Heart left ventricle (tissue), 16 donors: Measurements from ENCODE around the gene TH. TPM values are rescaled to one million over a fixed set of nuclear protein-coding genes. Genes with fewer than 3 reads are reported as not detected.
A peak's percentile ranks its signal among the peaks of the same experiment; 100 is the strongest.

Source experiments
- ATAC-seq, 4 donors: fragments of 200-7000 bp; cut with Tn5 transposase; one replicate each; pipeline ENCODE4 v1.9.1; 2020 to 2022; ENCODE audit warnings: moderate library complexity in 4 of 4, mild to moderate bottlenecking in 3 of 4, moderate number of reproducible peaks in 1 of 4
- DNase-seq, 5 donors: peaks; one replicate each; pipeline ENCODE4 v3.0.0-alpha.2; 2020
- H3K27ac ChIP-seq, 12 donors: fragments of 200-600 bp; sonication (generic) in 4 of 12; one replicate each; pipeline versions ENCODE4 v1.5.0 to v1.8.0; 2016 to 2022; ENCODE audit warnings: mild to moderate bottlenecking in 2 of 12
- H3K27me3 ChIP-seq, 9 donors: fragments of 200-600 bp; sonication (generic) in 2 of 9; one replicate each; pipeline versions ENCODE4 v1.5.1 to v1.8.0; 2016 to 2022; ENCODE audit warnings: mild to moderate bottlenecking in 3 of 9
- H3K36me3 ChIP-seq, 9 donors: fragments of 200-600 bp; sonication (generic) in 2 of 9; one replicate each; pipeline versions ENCODE4 v1.5.0 to v1.8.0; 2018 to 2022; ENCODE audit warnings: mild to moderate bottlenecking in 2 of 9
- H3K4me1 ChIP-seq, 12 donors: fragments of 200-600 bp; sonication (generic) in 4 of 12; one replicate each; pipeline versions ENCODE4 v1.5.0 to v1.8.0; 2016 to 2022; ENCODE audit warnings: mild to moderate bottlenecking in 3 of 12
- H3K4me3 ChIP-seq, 12 donors: fragments of 200-600 bp; sonication (generic) in 4 of 12; one replicate each; pipeline versions ENCODE4 v1.5.0 to v1.8.0; 2017 to 2022; ENCODE audit warnings: mild to moderate bottlenecking in 9 of 12, moderate library complexity in 4 of 12
- H3K9me3 ChIP-seq, 12 donors: fragments of 200-600 bp; sonication (generic) in 4 of 12; one replicate each; pipeline versions ENCODE4 v1.5.0 to v1.8.0; 2016 to 2022; ENCODE audit warnings: mild to moderate bottlenecking in 1 of 12
- CTCF ChIP-seq, 12 donors: fragments of 200-600 bp; sonication (generic) in 4 of 12; IDR thresholded peaks; one replicate each; pipeline versions ENCODE4 v1.5.0 to v1.8.0; 2018 to 2022; ENCODE audit warnings: antibody characterized with exemption in 12 of 12, mild to moderate bottlenecking in 5 of 12
- POLR2A ChIP-seq, 2 donors: fragments of 450-650 bp; IDR thresholded peaks; one replicate each; pipeline ENCODE4 v1.6.1; 2017; ENCODE audit warnings: antibody characterized with exemption in 2 of 2, mild to moderate bottlenecking in 2 of 2, moderate library complexity in 2 of 2
- WGBS, 4 donors: extraction: QIAGEN DNeasy Blood & Tissue Kit in 2 of 4; methylation state at CpG; one replicate each; pipeline versions ENCODE4 v1.1.5 to v1.1.7; 2013 to 2018; 5-methylcytosine and 5-hydroxymethylcytosine counted together
- intact Hi-C, 10 donors: fragments of 100-400 bp; cut with DNase I; formaldehyde crosslinking; loops; one replicate each; pipeline versions ENCODE4 v1.11.1 to v1.14.2; 2022
- polyA plus RNA-seq, 2 donors: library from polyadenylated mRNA; stranded (reverse); fragments of 200-250 nt; gene quantifications; one replicate each; pipeline ENCODE4 v1.2.3, GENCODE V29; 2013
- total RNA-seq, 9 donors: library from RNA; depleted of rRNA in 2 of 9; stranded (reverse); fragments of >200 nt in 2 of 9; fragmentation: NEBNext Ultra II Directional in 3 of 9; extraction: Animal tissue kit (Norgen Biotek cat#: 25700) in 3 of 9; gene quantifications; one replicate each; pipeline versions ENCODE4 v1.1.0 to v1.2.4, GENCODE V29; 2016 to 2023
- donor health status: ischemic (EF 13 %, LVEDD 7.1; RV severe dilation, severe dysfunction).
- donor health status: healthy with polysubstance abuse.
- donor health status: DM: no; HTN: yes; CAD: no.
- donor health status: DM: no; HTN: no; CAD: no.
- donor health status: ischemic (EF 25% LVEDD 6.9; RV normal size, moderate dysfunction).
- donor health status: ischemic (EF 25% LVEDD 5.7; RV mildly dilated, moderate dysfunction).
- donor health status: healthy.
- donor health status: DM: yes; HTN: yes; CAD: no.
- donor health status: ischemic (EF 35%, LVEDD 5.7; RV mildly dilated, moderate dysfunction).
- donor health status: nonischemic (EF 11% LVEDD 7.7; RV severe dilation, severe dysfunction).
- donor health status: DM: yes; HTN: yes; CAD: no.
- donor health status: PGD.
- donor health status: ischemic (EF 29% LVEDD 5.4; RV normal size, mild dysfunction).
- donor health status: nonischemic (EF 23%, LVEDD 6.1; RV moderate dilation, normal function).

TH gene
- total and polyA plus RNA-seq, 11 donors = 0.08 TPM; not detected in 10

GRCh38 chr11:2209900-2210321, 38.3 kb upstream of the TH start:
- Histone ChIP-seq H3K36me3 (no peaks in the 10 kb centered on the region), H3K27me3 (peaks cover 0 to 6% (median 0%) of the 10 kb centered on the region in 9 donors), H3K27ac (no peak overlapping the region), H3K4me3 (no peak overlapping the region), H3K4me1 (no peaks in the 10 kb centered on the region), H3K9me3 (peaks cover 0 to 6% (median 0%) of the 10 kb centered on the region in 12 donors)
- intact Hi-C loops = no loop called here
- TF ChIP-seq POLR2A (IDR thresholded peaks at IDR 0.05) (no peak), CTCF (IDR thresholded peaks at IDR 0.05) (no peak)
- DNase-seq (peak in 2 of 5 donors; percentile 7 to 52), ATAC-seq (no peak)
- 83 to 92% (median 90%) methylated on average over 8 to 12 of the region's 12 CpGs for WGBS, 4 donors

GRCh38 chr11:2209370-2209801, 37.8 kb upstream of the TH start:
- TF ChIP-seq CTCF (IDR thresholded peaks at IDR 0.05) = no peak
- TF ChIP-seq POLR2A (IDR thresholded peaks at IDR 0.05) = no peak
- Histone ChIP-seq H3K27me3 (peaks cover 0 to 11% (median 0%) of the 10 kb centered on the region in 9 donors), H3K36me3 (no peaks in the 10 kb centered on the region), H3K27ac (no peak overlapping the region), H3K9me3 (peaks cover 0 to 6% (median 0%) of the 10 kb centered on the region in 12 donors), H3K4me3 (no peak overlapping the region), H3K4me1 (no peaks in the 10 kb centered on the region)
- 87 to 93% (median 89%) methylated on average over 9 to 11 of the region's 11 CpGs for WGBS, 4 donors
- ATAC-seq (no peak), DNase-seq (peak in 3 of 5 donors; percentile 5 to 26 (median 13))
- intact Hi-C loops = no loop called here

- Histone ChIP-seq H3K36me3 (no peaks in the 10 kb centered on the region), H3K27me3 (peaks cover 0 to 11% (median 0%) of the 10 kb centered on the region in 9 donors), H3K9me3 (peaks cover 0 to 6% (median 0%) of the 10 kb centered on the region in 12 donors), H3K4me3 (no peak overlapping the region), H3K27ac (no peak overlapping the region), H3K4me1 (no peaks in the 10 kb centered on the region)
- intact Hi-C loops = no loop called here
- 75 to 84% (median 79%) methylated on average over 13 to 24 of the region's 24 CpGs for WGBS, 4 donors
- DNase-seq (peak in 3 of 5 donors; percentile 7 to 71 (median 20)), ATAC-seq (peak in 1 of 4 donors; percentile 10)
- no peak for TF ChIP-seq CTCF (IDR thresholded peaks at IDR 0.05)
- TF ChIP-seq POLR2A (IDR thresholded peaks at IDR 0.05) = no peak
Measured at GRCh38 chr11:2208691-2209369, 37.2 kb upstream of the TH start.

GRCh38 chr11:2207773-2208621, 36.4 kb upstream of the TH start:
- intact Hi-C loops = no loop called here
- TF ChIP-seq POLR2A (IDR thresholded peaks at IDR 0.05) (no peak), CTCF (IDR thresholded peaks at IDR 0.05) (no peak)
- ATAC-seq (no peak), DNase-seq (peak in 3 of 5 donors; percentile 3 to 46 (median 12))
- H3K27me3 ChIP-seq = peaks cover 0 to 11% (median 0%) of the 10 kb centered on the region in 9 donors
- no peaks in the 10 kb centered on the region for H3K36me3 ChIP-seq
- H3K4me1 ChIP-seq = no peaks in the 10 kb centered on the region
- H3K27ac ChIP-seq = no peak overlapping the region
- H3K4me3 ChIP-seq = no peak overlapping the region
- peaks cover 0 to 6% (median 0%) of the 10 kb centered on the region in 12 donors for H3K9me3 ChIP-seq
- WGBS, 4 donors = 70 to 86% (median 82%) methylated on average over 22 to 24 of the region's 24 CpGs
